A549 (cell line): ENCODE results near the gene IQUB. TPM values are rescaled to one million over a fixed set of nuclear protein-coding genes. Genes with fewer than 3 reads are reported as not detected.

Experiments used
- ATAC-seq, 2 experiments: fragments of 200-7000 bp in 1 of 2; fragments of >200 bp in 1 of 2; cut with Nextera tagmentation in 1 of 2; cut with Tn5 transposase in 1 of 2; 3 replicates each; pipeline versions ENCODE4 v1.8.0 to v1.9.1; 2018 to 2020; ENCODE audit warnings: mild to moderate bottlenecking in 1 of 2, moderate library complexity in 1 of 2
- CTCF ChIA-PET: fragments of 300-600 bp; sonication (Branson Sonifier 250); formaldehyde crosslinking; extraction: SDS; loops from one replicate; lab custom pipeline; 2021; ENCODE audit warnings: antibody characterized with exemption, inconsistent platforms; lab: Yijun Ruan, JAX
- POLR2A ChIA-PET: fragments of 350-600 bp; formaldehyde crosslinking; extraction: SDS; loops from one replicate; lab custom pipeline; 2021; ENCODE audit warnings: antibody characterized with exemption, inconsistent platforms; lab: Yijun Ruan, JAX
- DNase-seq, 2 experiments: peaks; one replicate each; pipeline versions ENCODE4 v3.0.0 to v3.0.0-alpha.2; 2011 to 2016; ENCODE audit warnings: low read depth in 1 of 2, low spot score in 1 of 2
- FAIRE-seq: peaks from 2 replicates; lab custom pipeline; 2011; peaks lifted over from hg19 to GRCh38; lab: Jason Lieb, UNC
- H3K27ac ChIP-seq, 2 experiments: fragments of >200 bp; sonication (Bioruptor Twin); formaldehyde crosslinking; 3 replicates each; pipeline ENCODE4 v1.5.1; 2016 to 2017
- H3K4me1 ChIP-seq: fragments of >200 bp; sonication (Bioruptor Twin); formaldehyde crosslinking; 3 replicates; pipeline ENCODE4 v1.6.1; 2016
- H3K4me2 ChIP-seq: fragments of >200 bp; sonication (Bioruptor Twin); formaldehyde crosslinking; 3 replicates; pipeline ENCODE4 v1.6.1; 2016
- H3K4me3 ChIP-seq: fragments of >200 bp; sonication (Bioruptor Twin); formaldehyde crosslinking; 3 replicates; pipeline ENCODE4 v1.5.1; 2016
- H3K9me3 ChIP-seq: fragments of >200 bp; sonication (Bioruptor Twin); formaldehyde crosslinking; 3 replicates; pipeline ENCODE4 v1.6.1; 2016
- ATOH8 ChIP-seq: fragments of 250-450 bp; sonication (Bioruptor Pico); IDR thresholded peaks from 2 replicates; pipeline ENCODE4 v1.5.0; 2020; ENCODE audit warnings: low read depth, mild to moderate bottlenecking, moderate library complexity
- BCL3 ChIP-seq: fragments of >200 bp; sonication (Bioruptor Twin); formaldehyde crosslinking; IDR thresholded peaks from 3 replicates; pipeline ENCODE4 v1.6.1; 2016
- BHLHE40 ChIP-seq: IDR thresholded peaks from 2 replicates; pipeline ENCODE4 v1.6.1; 2012; ENCODE audit warnings: low read depth, low read length, inconsistent platforms
- CBX8 ChIP-seq: fragments of 200-600 bp; sonication (generic); IDR thresholded peaks from 2 replicates; pipeline ENCODE4 v1.6.1; 2016
- CEBPB ChIP-seq, 2 experiments: fragments of >200 bp in 1 of 2; sonication (Bioruptor Twin) in 1 of 2; formaldehyde crosslinking in 1 of 2; IDR thresholded peaks; 2 replicates each; pipeline ENCODE4 v1.6.1; 2012 to 2016
- CHD2 ChIP-seq: fragments of 150-350 bp; IDR thresholded peaks from 2 replicates; pipeline ENCODE4 v1.6.1; 2014; ENCODE audit warnings: low read length; ENCODE audit not compliant: partially characterized antibody
- CHD4 ChIP-seq: fragments of 200-600 bp; sonication (generic); IDR thresholded peaks from 2 replicates; pipeline ENCODE4 v1.6.1; 2016; ENCODE audit warnings: antibody characterized with exemption, mild to moderate bottlenecking, borderline replicate concordance
- CTCF ChIP-seq: fragments of >200 bp; sonication (Bioruptor Twin); formaldehyde crosslinking; IDR thresholded peaks from 3 replicates; pipeline ENCODE4 v1.5.1; 2016
- E2F6 ChIP-seq: IDR thresholded peaks from 2 replicates; pipeline ENCODE4 v1.6.1; 2012; ENCODE audit warnings: low read depth, borderline replicate concordance
- EP300 ChIP-seq, 2 experiments: fragments of >200 bp; sonication (Bioruptor Twin); formaldehyde crosslinking; IDR thresholded peaks; 2 replicates in 1 of 2; 3 replicates in 1 of 2; pipeline ENCODE4 v1.6.1; 2016 to 2017
- FOSB ChIP-seq: fragments of 250-450 bp; sonication (Bioruptor Pico); IDR thresholded peaks from 2 replicates; pipeline ENCODE4 v1.5.0; 2020; ENCODE audit warnings: mild to moderate bottlenecking, moderate library complexity
- FOSL2 ChIP-seq, 2 experiments: fragments of 450-650 bp in 1 of 2; fragments of >200 bp in 1 of 2; sonication (Bioruptor Twin) in 1 of 2; formaldehyde crosslinking; IDR thresholded peaks; 2 replicates each; pipeline versions ENCODE4 v1.5.0 to v1.6.1; 2016 to 2020; ENCODE audit warnings: mild to moderate bottlenecking in 1 of 2, moderate library complexity in 1 of 2
- FOXS1 ChIP-seq: fragments of 250-450 bp; sonication (Bioruptor Pico); IDR thresholded peaks from 2 replicates; pipeline ENCODE4 v1.5.0; 2020; ENCODE audit warnings: mild to moderate bottlenecking, moderate library complexity
- JUNB ChIP-seq: fragments of >200 bp; sonication (Bioruptor Twin); formaldehyde crosslinking; IDR thresholded peaks from 2 replicates; pipeline ENCODE4 v1.6.1; 2016
- KDM1A ChIP-seq: fragments of 200-600 bp; sonication (generic); IDR thresholded peaks from 2 replicates; pipeline ENCODE4 v1.6.1; 2016; ENCODE audit warnings: low read depth, mild to moderate bottlenecking
- KDM5A ChIP-seq: fragments of 200-600 bp; sonication (generic); IDR thresholded peaks from 2 replicates; pipeline ENCODE4 v1.6.1; 2016; ENCODE audit warnings: antibody characterized with exemption, mild to moderate bottlenecking
- MAFK ChIP-seq: fragments of 450-650 bp; IDR thresholded peaks from 2 replicates; pipeline ENCODE4 v1.6.1; 2014; ENCODE audit not compliant: partially characterized antibody
- MAX ChIP-seq: IDR thresholded peaks from 2 replicates; pipeline ENCODE4 v1.6.1; 2012
- MAZ ChIP-seq: fragments of 150-350 bp; IDR thresholded peaks from 2 replicates; pipeline ENCODE4 v1.6.1; 2014; ENCODE audit warnings: antibody characterized with exemption, low read depth, low read length, borderline replicate concordance
- NR3C1 ChIP-seq: fragments of >200 bp; sonication (Bioruptor Twin); formaldehyde crosslinking; IDR thresholded peaks from 3 replicates; pipeline ENCODE4 v1.6.1; 2017
- PBX3 ChIP-seq: IDR thresholded peaks from 2 replicates; pipeline ENCODE4 v1.6.1; 2012
- RAD21 ChIP-seq, 2 experiments: fragments of >200 bp in 1 of 2; sonication (Bioruptor Twin) in 1 of 2; formaldehyde crosslinking in 1 of 2; IDR thresholded peaks in 1 of 2; conservative IDR thresholded peaks in 1 of 2; 2 replicates in 1 of 2; 3 replicates in 1 of 2; pipeline ENCODE4 v1.6.1; 2012 to 2018; ENCODE audit warnings: inconsistent platforms in 1 of 2
- SMC3 ChIP-seq: fragments of >200 bp; sonication (Bioruptor Twin); formaldehyde crosslinking; IDR thresholded peaks from 3 replicates; pipeline ENCODE4 v1.6.1; 2018; ENCODE audit warnings: inconsistent platforms
- USF2 ChIP-seq: fragments of 450-650 bp; IDR thresholded peaks from 2 replicates; pipeline ENCODE4 v1.6.1; 2014; ENCODE audit warnings: antibody characterized with exemption
- ZC3H11A ChIP-seq: fragments of 450-650 bp; IDR thresholded peaks from 2 replicates; pipeline ENCODE4 v1.6.1; 2014; ENCODE audit warnings: antibody characterized with exemption, mild to moderate bottlenecking
- ZFP36 ChIP-seq: fragments of 450-650 bp; IDR thresholded peaks from 2 replicates; pipeline ENCODE4 v1.6.1; 2014; ENCODE audit warnings: borderline replicate concordance; ENCODE audit not compliant: partially characterized antibody
- WGBS: methylation state at CpG from one replicate; pipeline ENCODE4 v1.1.6; 2017; ENCODE audit errors: missing lambda C conversion rate; 5-methylcytosine and 5-hydroxymethylcytosine counted together
- polyA plus RNA-seq, 4 experiments: library from polyadenylated mRNA; depleted of rRNA in 3 of 4; stranded (reverse); fragments of >200 nt; fragmentation: RNase III in 1 of 4; extraction: RNeasy Plus Mini Kit Qiagen cat#74134 plus additional on column Dnase treatment in 1 of 4; gene quantifications; 2 replicates in 3 of 4; 3 replicates in 1 of 4; pipeline ENCODE4 v1.2.3, GENCODE V29; 2011 to 2017

Gene IQUB
- polyA plus RNA-seq, 2 of the 4 experiments (the other 2 are of a cell fraction): 0.08 TPM

GRCh38 chr7:123498601-123499000 is 35.8 kb downstream of the IQUB start:
- ATAC-seq (no peak), FAIRE-seq (no peak), DNase-seq (no peak)
- WGBS: 6% methylated on average over 2 of the region's 2 CpGs
- CTCF ChIA-PET: interaction anchor here (0.6 to 5.6 kb wide), 2 partner anchors 227 to 373 kb away, joined by 7 to 24 read pairs; no protein-coding TSS in a partner anchor
- POLR2A ChIA-PET: no interaction called here
- Histone ChIP-seq H3K4me1 (no peaks in the 10 kb centered on the region), H3K27ac (no peak overlapping the region), H3K9me3 (no peaks in the 10 kb centered on the region), H3K4me3 (no peak overlapping the region), H3K4me2 (no peak overlapping the region)
- TF ChIP-seq FOXS1: no peak
- TF ChIP-seq BCL3: no peak
- TF ChIP-seq EP300 (IDR thresholded peaks at IDR 0.05): no peak
- TF ChIP-seq CHD2: no peak
- no peak for TF ChIP-seq USF2
- no peak for TF ChIP-seq SMC3
- TF ChIP-seq BHLHE40: no peak
- TF ChIP-seq CBX8: no peak
- TF ChIP-seq ZFP36: no peak
- TF ChIP-seq ZC3H11A: no peak
- TF ChIP-seq NR3C1: no peak
- no peak for TF ChIP-seq ATOH8 (CRISPR knock-in tag)
- no peak for TF ChIP-seq PBX3
- no peak for TF ChIP-seq CHD4

GRCh38 chr7:123498031-123498430 is 36.4 kb downstream of the IQUB start:
- TF ChIP-seq CBX8 (no peak), MAX (no peak), FOSB (no peak), E2F6 (no peak), RAD21 (conservative IDR thresholded peaks at IDR 0.05 in 1 of 2, IDR thresholded peaks at IDR 0.05 in 1 of 2) (no peak)
- TF ChIP-seq, all 56 proteins: peak for 0
- DNase-seq (no peak), FAIRE-seq (no peak), ATAC-seq (no peak)
- no peak overlapping the region for H3K27ac ChIP-seq
- H3K4me3 ChIP-seq: no peak overlapping the region
- 43% methylated on average over 1 of the region's 1 CpG for WGBS
- H3K4me2 ChIP-seq: no peak overlapping the region
- POLR2A ChIA-PET: no interaction called here
- H3K4me1 ChIP-seq: no peaks in the 10 kb centered on the region
- CTCF ChIA-PET: interaction anchor here (0.6 to 5.6 kb wide), 2 partner anchors 226 to 374 kb away, joined by 7 to 24 read pairs; no protein-coding TSS in a partner anchor
- no peaks in the 10 kb centered on the region for H3K9me3 ChIP-seq

GRCh38 chr7:123494193-123494796 is 40.1 kb downstream of the IQUB start:
- ATAC-seq (peak in 1 of 2 experiments; percentile 70; a peak in 3 of 6 replicates), DNase-seq (peak; percentile 20 to 40), FAIRE-seq (no peak)
- ChIA-PET CTCF (interaction anchor here (1.0 to 5.6 kb wide), 14 partner anchors 9 to 419 kb away, joined by 3 to 24 read pairs (median 4); partner anchors contain the start of genes IQUB and NDUFA5), POLR2A (no interaction called here)
- H3K4me3 ChIP-seq: no peak overlapping the region
- 3% methylated on average over 3 of the region's 3 CpGs for WGBS
- no peaks in the 10 kb centered on the region for H3K4me1 ChIP-seq
- no peak overlapping the region for H3K27ac ChIP-seq
- H3K4me2 ChIP-seq: peak overlapping the region; percentile 50
- no peaks in the 10 kb centered on the region for H3K9me3 ChIP-seq
- TF ChIP-seq JUNB: no peak
- TF ChIP-seq CEBPB (IDR thresholded peaks at IDR 0.05): no peak
- no peak for TF ChIP-seq KDM1A
- TF ChIP-seq KDM5A: no peak
- TF ChIP-seq FOSL2 (IDR thresholded peaks at IDR 0.05): no peak
- TF ChIP-seq FOSL2 (CRISPR knock-in tag; IDR thresholded peaks at IDR 0.05): no peak
- TF ChIP-seq SMC3: peak; percentile 64
- TF ChIP-seq MAZ: no peak
- TF ChIP-seq NR3C1: no peak
- TF ChIP-seq MAFK: no peak
- TF ChIP-seq E2F6: no peak
- TF ChIP-seq CTCF: peak; percentile 73
